HL-60 (cell line): ENCODE data around the gene DNAJC1.

ENCODE experiments used
- DNase-seq, 2 experiments: peaks; one replicate each; pipeline ENCODE4 v3.0.0-alpha.2; 2010 to 2020; ENCODE audit warnings: low read depth in 1 of 2, low spot score in 1 of 2
- H3K27ac ChIP-seq: fragments of 250-450 bp; sonication (Bioruptor Pico); replicated peaks from 2 replicates; pipeline ENCODE4 v1.5.1; 2020; ENCODE audit warnings: mild to moderate bottlenecking, moderate library complexity
- H3K27me3 ChIP-seq: fragments of 250-450 bp; sonication (Bioruptor Pico); 2 replicates; pipeline ENCODE4 v1.5.1; 2021; ENCODE audit warnings: mild to moderate bottlenecking, moderate library complexity; ENCODE audit not compliant: insufficient read depth, poor library complexity, severe bottlenecking
- H3K4me3 ChIP-seq: replicated peaks from 2 replicates; pipeline ENCODE4 v1.5.1; 2011; ENCODE audit warnings: mild to moderate bottlenecking, control low read depth, low read length; ENCODE audit not compliant: insufficient read depth
- GABPA ChIP-seq: IDR thresholded peaks from 2 replicates; pipeline ENCODE4 v1.6.1; 2012; ENCODE audit warnings: low read depth
- POLR2AphosphoS5 ChIP-seq: IDR thresholded peaks from 2 replicates; pipeline ENCODE4 v1.6.1; 2012; ENCODE audit warnings: low read depth
- SPI1 ChIP-seq: IDR thresholded peaks from 2 replicates; pipeline ENCODE4 v1.6.1; 2012; ENCODE audit warnings: low read depth, mild to moderate bottlenecking, borderline replicate concordance
- TF ChIP-seq, protein P1 (sequence below): IDR thresholded peaks from one replicate; pipeline ENCODE4 v1.5.1; 2011; ENCODE audit warnings: low read length, control low read depth, inconsistent platforms; ENCODE audit not compliant: insufficient read depth
- TF ChIP-seq, protein P2 (sequence below): IDR thresholded peaks from 2 replicates; pipeline ENCODE4 v1.6.1; 2012; ENCODE audit warnings: low read depth; ENCODE audit not compliant: insufficient replicate concordance

The DNAJC1 gene

DNA sequence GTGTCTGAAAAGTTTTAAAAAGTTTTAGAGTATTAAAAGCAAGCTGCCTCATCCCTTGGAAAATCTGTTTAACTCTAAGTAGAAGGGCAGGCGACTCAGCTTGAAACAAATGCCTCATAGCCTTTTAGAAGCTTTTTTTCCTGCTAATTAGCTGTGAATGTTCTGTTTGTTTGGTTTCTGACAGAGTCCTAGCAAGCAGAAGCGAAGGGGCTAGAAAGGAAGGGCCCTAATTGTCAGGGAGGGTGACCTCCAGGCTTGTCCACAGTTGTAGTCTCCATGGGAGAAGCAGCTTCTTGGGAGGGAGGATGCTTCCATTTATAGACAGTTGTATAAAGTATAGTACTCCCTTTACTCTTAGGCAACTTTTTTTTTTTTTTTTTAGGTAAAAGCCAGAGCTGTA is 90.9 kb downstream of the DNAJC1 start:
- Histone ChIP-seq H3K27ac (no peak overlapping the region), H3K27me3 (no peaks in the 10 kb centered on the region)

DNA sequence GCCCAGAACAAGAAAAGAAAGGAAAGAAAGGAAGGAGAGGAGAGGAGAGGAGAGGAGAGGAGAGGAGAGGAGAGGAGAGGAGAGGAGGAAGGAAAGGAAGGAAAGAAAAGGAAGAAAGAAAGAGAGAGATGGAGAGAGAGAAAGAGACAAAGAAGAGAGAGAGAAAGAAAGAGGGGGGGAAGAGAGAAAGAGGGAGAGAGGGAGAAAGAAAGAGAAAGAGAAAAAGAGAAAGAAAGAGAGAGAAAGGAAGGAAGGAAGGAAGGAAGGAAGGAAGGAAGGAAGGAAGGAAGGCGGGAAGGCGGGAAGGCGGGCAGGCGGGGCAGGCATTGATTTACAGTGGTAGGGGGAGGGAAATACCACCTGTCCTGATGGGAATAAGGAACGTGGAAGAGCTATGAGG is 92.7 kb downstream of the DNAJC1 start:
- no peaks in the 10 kb centered on the region for H3K27me3 ChIP-seq
- TF ChIP-seq SPI1 (no peak), GABPA (no peak), POLR2AphosphoS5 (no peak)
- TF ChIP-seq, protein P1, sequence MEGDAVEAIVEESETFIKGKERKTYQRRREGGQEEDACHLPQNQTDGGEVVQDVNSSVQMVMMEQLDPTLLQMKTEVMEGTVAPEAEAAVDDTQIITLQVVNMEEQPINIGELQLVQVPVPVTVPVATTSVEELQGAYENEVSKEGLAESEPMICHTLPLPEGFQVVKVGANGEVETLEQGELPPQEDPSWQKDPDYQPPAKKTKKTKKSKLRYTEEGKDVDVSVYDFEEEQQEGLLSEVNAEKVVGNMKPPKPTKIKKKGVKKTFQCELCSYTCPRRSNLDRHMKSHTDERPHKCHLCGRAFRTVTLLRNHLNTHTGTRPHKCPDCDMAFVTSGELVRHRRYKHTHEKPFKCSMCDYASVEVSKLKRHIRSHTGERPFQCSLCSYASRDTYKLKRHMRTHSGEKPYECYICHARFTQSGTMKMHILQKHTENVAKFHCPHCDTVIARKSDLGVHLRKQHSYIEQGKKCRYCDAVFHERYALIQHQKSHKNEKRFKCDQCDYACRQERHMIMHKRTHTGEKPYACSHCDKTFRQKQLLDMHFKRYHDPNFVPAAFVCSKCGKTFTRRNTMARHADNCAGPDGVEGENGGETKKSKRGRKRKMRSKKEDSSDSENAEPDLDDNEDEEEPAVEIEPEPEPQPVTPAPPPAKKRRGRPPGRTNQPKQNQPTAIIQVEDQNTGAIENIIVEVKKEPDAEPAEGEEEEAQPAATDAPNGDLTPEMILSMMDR: no peak
- TF ChIP-seq, protein P2, sequence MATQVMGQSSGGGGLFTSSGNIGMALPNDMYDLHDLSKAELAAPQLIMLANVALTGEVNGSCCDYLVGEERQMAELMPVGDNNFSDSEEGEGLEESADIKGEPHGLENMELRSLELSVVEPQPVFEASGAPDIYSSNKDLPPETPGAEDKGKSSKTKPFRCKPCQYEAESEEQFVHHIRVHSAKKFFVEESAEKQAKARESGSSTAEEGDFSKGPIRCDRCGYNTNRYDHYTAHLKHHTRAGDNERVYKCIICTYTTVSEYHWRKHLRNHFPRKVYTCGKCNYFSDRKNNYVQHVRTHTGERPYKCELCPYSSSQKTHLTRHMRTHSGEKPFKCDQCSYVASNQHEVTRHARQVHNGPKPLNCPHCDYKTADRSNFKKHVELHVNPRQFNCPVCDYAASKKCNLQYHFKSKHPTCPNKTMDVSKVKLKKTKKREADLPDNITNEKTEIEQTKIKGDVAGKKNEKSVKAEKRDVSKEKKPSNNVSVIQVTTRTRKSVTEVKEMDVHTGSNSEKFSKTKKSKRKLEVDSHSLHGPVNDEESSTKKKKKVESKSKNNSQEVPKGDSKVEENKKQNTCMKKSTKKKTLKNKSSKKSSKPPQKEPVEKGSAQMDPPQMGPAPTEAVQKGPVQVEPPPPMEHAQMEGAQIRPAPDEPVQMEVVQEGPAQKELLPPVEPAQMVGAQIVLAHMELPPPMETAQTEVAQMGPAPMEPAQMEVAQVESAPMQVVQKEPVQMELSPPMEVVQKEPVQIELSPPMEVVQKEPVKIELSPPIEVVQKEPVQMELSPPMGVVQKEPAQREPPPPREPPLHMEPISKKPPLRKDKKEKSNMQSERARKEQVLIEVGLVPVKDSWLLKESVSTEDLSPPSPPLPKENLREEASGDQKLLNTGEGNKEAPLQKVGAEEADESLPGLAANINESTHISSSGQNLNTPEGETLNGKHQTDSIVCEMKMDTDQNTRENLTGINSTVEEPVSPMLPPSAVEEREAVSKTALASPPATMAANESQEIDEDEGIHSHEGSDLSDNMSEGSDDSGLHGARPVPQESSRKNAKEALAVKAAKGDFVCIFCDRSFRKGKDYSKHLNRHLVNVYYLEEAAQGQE: no peak
- H3K4me3 ChIP-seq: no peak overlapping the region
- no peak overlapping the region for H3K27ac ChIP-seq
- no peak for DNase-seq

More for the DNA sequence above, 90.9 kb downstream of the DNAJC1 start:
- H3K4me3 ChIP-seq: no peak overlapping the region
- no peak for TF ChIP-seq GABPA
- no peak for TF ChIP-seq SPI1
- TF ChIP-seq, protein P1: no peak
- TF ChIP-seq POLR2AphosphoS5: no peak
- TF ChIP-seq, protein P2: no peak
- no peak for DNase-seq

DNA sequence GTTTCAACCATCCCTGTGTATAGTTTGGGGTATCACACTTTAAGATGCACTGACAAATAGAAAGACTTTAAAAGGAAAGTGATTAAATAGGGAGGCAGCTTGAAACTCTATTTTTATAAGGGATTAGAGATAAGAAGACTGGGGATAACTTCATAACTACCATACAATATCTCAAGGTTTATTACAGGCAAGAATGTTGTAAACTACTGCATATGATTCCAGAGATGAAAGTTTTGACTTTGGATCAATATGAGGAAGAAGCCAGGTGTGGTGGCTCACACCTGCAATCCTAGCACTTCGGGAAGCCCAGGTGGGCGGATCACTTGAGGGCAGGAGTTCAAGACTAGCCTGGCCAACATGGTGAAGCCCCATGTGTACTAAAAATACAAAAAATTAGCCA is 96.1 kb downstream of the DNAJC1 start:
- Histone ChIP-seq H3K27ac (no peak overlapping the region), H3K4me3 (no peak overlapping the region), H3K27me3 (no peaks in the 10 kb centered on the region)
- DNase-seq: no peak
- TF ChIP-seq SPI1 (no peak), POLR2AphosphoS5 (no peak), GABPA (no peak)
- TF ChIP-seq, protein P2: no peak
- TF ChIP-seq, protein P1: no peak
